GM18517 (cell line): ENCODE results near the gene CDH22.

Source experiments
- ATAC-seq: cut with Tn5 transposase; IDR thresholded peaks from one replicate; pipeline ENCODE4 v1.9.1; 2021; ENCODE audit warnings: mild to moderate bottlenecking, moderate library complexity; ENCODE audit not compliant: unreplicated experiment

The CDH22 gene

DNA sequence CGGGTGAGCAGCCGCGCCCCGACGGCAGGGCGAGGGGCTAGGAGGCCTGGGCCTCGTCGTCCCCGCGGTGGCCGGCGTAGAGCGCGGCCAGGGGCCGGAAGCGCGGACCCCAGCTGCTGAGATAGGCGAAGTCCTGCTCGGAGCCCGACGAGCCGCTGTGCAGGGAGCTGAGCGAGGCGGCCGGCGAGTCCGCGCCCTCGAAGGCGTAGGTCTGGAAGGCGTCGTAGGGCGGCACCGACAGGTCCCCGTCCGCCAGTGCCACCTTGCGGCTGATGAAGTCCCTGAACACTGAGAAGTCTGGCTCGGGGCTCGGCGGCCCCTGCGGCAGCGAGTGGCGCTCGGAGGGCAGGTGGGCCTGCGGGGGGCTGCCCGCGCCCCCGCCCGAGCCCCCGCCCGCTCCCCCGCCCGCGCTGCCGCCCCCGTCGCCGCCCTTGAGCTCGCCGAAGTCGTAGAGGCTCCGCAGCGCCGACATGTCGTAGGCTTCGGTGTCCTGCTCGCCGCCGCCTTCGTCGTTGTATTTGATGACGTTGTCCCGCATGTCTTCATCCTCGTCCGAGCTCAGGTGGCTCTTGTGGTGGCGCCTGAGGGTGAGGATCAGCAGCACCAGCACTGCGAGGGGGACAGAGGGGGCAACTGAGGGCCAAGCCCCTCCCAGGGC lies 133.7 kb downstream of the CDH22 start:
- ATAC-seq: no peak

GRCh38 chr20:46173652-46174468 lies 134.4 kb downstream of the CDH22 start:
- ATAC-seq: no peak

DNA sequence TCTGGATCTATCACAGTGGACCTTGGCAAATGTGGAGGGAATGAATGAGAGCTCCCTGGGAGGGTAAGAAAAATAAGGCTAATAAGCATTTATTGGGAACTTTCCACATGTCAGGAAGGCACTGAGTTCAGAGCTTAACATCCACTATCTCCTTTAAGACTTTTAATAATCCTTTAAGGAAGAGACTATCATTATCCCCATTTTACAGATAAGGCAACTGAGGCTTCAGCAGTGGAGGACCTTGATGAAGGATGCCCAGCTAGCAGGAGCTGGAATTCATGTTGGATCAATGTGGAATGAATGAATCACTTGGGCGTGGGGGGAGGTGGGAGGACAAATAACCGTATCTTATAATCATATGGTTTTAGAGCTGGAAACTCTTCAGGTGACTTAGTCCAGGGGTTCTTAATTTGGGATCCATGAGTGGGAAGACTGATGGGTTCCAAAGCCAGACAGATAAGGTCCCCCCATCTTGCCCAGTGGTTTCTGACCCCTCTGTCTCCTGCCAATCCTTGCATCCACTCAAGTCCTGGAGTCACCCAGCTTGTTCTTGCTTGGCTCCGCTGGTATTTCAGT lies 135.2 kb downstream of the CDH22 start:
- no peak for ATAC-seq

GRCh38 chr20:46172455-46172854 lies 135.8 kb downstream of the CDH22 start:
- no peak for ATAC-seq

- ATAC-seq: no peak
These were observed 136.4 kb downstream of the CDH22 start for GRCh38 chr20:46171909-46172308.

GRCh38 chr20:46171476-46171875 lies 136.8 kb downstream of the CDH22 start:
- no peak for ATAC-seq

- no peak for ATAC-seq
These were observed 138.8 kb downstream of the CDH22 start for GRCh38 chr20:46169245-46170171.

GRCh38 chr20:46168438-46168837 lies 139.9 kb downstream of the CDH22 start:
- no peak for ATAC-seq

DNA sequence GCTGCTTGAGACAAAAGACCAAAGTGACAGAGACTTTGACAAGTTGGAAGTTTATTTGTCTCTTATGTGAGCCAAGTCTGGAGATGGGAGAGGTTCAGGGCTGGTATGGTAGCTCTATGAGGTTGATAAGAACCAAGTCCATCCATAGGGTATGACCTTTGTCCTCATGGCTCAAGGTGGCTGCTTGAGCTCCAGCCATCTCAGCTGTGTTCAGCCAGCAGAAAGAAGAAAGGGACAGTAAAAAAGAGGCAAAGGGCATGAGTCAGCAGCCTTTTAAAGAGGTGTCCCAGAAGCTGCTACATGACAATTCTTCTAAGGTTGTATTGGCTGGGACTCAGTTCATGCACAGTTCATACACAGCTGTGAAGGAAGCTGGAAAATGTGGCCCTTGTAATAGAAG lies 141.2 kb downstream of the CDH22 start:
- ATAC-seq: no peak

DNA sequence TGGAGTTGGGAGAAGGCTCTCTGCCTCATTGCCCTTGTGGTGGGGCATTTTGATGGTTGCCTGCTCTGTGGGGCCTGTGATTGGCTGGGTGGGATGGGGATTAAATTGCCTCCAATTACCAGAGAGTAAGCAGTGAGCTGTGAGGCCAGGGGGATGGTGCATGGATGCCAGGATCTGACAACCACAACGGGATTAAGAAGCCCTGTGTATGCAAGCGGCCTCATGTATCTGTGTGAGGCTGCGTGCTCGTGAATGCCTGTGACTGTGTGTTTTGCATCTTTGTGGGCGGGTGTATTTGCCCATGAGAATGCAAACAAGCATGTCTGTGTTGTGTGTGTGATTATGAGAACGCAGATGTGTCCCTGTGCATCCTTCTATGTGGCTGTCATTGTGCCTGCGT lies 144.0 kb downstream of the CDH22 start:
- ATAC-seq: no peak

GRCh38 chr20:46161921-46162320 lies 146.4 kb downstream of the CDH22 start:
- ATAC-seq: no peak

DNA sequence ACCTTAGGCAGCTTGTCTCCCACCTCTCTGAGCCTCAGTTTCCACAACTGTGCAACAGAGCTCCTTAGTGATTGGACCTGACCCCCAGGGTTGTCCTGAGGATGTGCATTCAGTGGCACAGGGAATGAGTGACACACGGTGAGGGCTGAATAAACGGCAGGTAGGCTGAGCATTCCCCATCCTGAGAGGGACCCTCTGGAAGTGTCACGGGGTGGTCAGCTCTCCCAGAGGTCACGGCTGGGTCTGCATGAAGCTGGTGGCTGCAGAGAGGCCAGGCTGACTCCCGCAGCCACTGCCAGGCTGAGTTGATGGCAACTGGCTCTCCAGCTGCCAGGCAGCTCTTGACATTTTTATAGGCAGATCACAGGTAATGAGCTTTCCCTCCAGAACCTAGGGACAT lies 147.6 kb downstream of the CDH22 start:
- no peak for ATAC-seq

GRCh38 chr20:46159101-46159897 lies 149.0 kb downstream of the CDH22 start:
- ATAC-seq: no peak

DNA sequence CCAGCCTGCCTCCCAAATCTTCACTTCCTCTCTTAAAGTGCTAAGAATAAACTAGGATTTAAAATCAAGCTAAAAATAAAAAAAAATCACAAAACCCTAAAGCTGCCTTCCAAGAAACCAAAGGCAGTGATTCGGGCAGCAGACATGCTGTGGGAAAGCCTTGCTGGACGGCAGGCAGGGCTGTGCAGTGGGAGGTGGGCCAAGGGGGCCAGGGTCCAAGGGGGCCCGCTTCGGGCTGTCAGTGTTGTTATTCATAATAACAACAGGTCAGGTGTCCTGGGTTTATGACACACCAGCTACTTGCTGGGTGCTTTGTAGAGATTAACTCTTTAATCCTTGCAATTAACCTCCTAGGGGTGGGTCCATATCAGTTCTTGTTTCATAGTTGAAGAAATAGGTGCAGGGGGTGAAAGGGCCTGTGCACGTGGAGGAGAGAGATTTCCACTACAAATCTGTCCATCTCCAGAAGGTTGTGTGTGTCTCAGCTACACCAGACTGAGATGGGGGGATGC lies 149.8 kb downstream of the CDH22 start:
- ATAC-seq: no peak

- no peak for ATAC-seq
These were observed 150.7 kb downstream of the CDH22 start for GRCh38 chr20:46157625-46158024.

DNA sequence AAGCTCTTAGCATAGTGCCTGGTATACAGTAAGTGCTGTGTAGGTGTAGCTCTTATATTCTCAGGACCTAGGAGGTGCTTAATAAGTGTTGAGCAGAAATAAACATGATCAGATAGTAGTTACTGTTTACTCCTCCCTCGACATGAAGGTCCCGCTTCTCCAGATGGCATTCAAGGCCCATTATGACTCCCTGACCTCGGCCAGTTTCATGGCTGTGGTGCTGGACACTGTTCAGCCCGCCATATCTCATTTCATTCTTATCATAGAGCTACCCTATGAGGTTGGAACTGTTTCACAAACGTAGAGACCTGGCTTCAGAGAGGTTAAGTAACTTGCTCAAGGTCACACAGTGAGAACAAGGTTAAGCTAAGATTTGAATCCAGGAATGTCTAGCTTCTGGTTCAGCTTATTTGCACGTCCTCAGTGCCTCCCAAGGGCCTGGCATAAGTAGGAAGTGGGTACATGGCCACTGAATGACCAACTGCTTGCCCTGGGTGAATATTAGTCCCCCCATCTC lies 151.2 kb downstream of the CDH22 start:
- no peak for ATAC-seq

GRCh38 chr20:46156065-46156464 lies 152.2 kb downstream of the CDH22 start:
- ATAC-seq: no peak

GRCh38 chr20:46154796-46155195 lies 153.5 kb downstream of the CDH22 start:
- no peak for ATAC-seq

GRCh38 chr20:46154305-46154704 lies 154.0 kb downstream of the CDH22 start:
- ATAC-seq: no peak
